Activated T-cell treated with anti-CD3 and anti-CD28 coated beads, Interleukin-2, amount 50 U/mL, for 48 hours (primary cell): ENCODE results near the gene MAPKAPK5.
A peak's percentile ranks its signal among the peaks of the same experiment; 100 is the strongest.
"Not testable (repeated sequence)": the region's sequence is repeated elsewhere in the genome, so short reads cannot be mapped to it uniquely, and the experiment has no call there.

Experiments used
- DNase-seq, 2 experiments: peaks; one replicate each; pipeline ENCODE4 v3.0.0-alpha.2; 2020

MAPKAPK5 gene

GRCh38 chr12:111828338-111828979 is 13.6 kb upstream of the MAPKAPK5 start:
- DNase-seq = no peak

GRCh38 chr12:111829635-111830034 is 12.4 kb upstream of the MAPKAPK5 start:
- DNase-seq = not testable (repeated sequence)

- DNase-seq = not testable (repeated sequence)
These were observed 7.2 kb upstream of the MAPKAPK5 start for GRCh38 chr12:111834740-111835386.

- DNase-seq = not testable (repeated sequence)
These were observed 6.4 kb upstream of the MAPKAPK5 start for GRCh38 chr12:111835531-111836181.

- DNase-seq = no peak
These were observed 3.7 kb upstream of the MAPKAPK5 start for GRCh38 chr12:111838353-111838752.

GRCh38 chr12:111840807-111841206 is 1.2 kb upstream of the MAPKAPK5 start:
- no peak for DNase-seq

- DNase-seq = no peak
These were observed 735 bp upstream of the MAPKAPK5 start for GRCh38 chr12:111841236-111841749.

GRCh38 chr12:111842556-111843396 is 748 bp downstream of the MAPKAPK5 start:
- peak in 1 of 2 experiments; percentile 61 for DNase-seq

GRCh38 chr12:111846016-111846415 is 4.0 kb downstream of the MAPKAPK5 start:
- no peak for DNase-seq

GRCh38 chr12:111850526-111850925 is 8.5 kb downstream of the MAPKAPK5 start:
- DNase-seq = no peak

GRCh38 chr12:111858186-111858585 is 16.2 kb downstream of the MAPKAPK5 start:
- DNase-seq = no peak

GRCh38 chr12:111858778-111859177 is 16.8 kb downstream of the MAPKAPK5 start:
- no peak for DNase-seq

GRCh38 chr12:111864913-111865312 is 22.9 kb downstream of the MAPKAPK5 start:
- DNase-seq = no peak

- DNase-seq = no peak
These were observed 25.5 kb downstream of the MAPKAPK5 start for GRCh38 chr12:111867531-111867930.

GRCh38 chr12:111868676-111869588 is 26.9 kb downstream of the MAPKAPK5 start:
- DNase-seq = no peak

GRCh38 chr12:111869671-111870070 is 27.6 kb downstream of the MAPKAPK5 start:
- no peak for DNase-seq

GRCh38 chr12:111870216-111870615 is 28.2 kb downstream of the MAPKAPK5 start:
- no peak for DNase-seq

GRCh38 chr12:111870706-111871105 is 28.7 kb downstream of the MAPKAPK5 start:
- no peak for DNase-seq

- no peak for DNase-seq
These were observed 31.1 kb downstream of the MAPKAPK5 start for GRCh38 chr12:111873113-111873512.

- DNase-seq = no peak
These were observed 39.7 kb downstream of the MAPKAPK5 start for GRCh38 chr12:111881716-111882115.

GRCh38 chr12:111886662-111887545 is 44.9 kb downstream of the MAPKAPK5 start:
- DNase-seq = no peak
